ENCODE measurements around the gene TSGA10.
"Not testable (repeated sequence)": the region's sequence is repeated elsewhere in the genome, so short reads cannot be mapped to it uniquely, and the experiment has no call there.

TSGA10 gene

GRCh38 chr2:99000708-99001107 is 154.0 kb downstream of the TSGA10 start (continued):
- TF ChIP-seq ZBTB1 (tag by site-specific recombination; IDR thresholded peaks at IDR 0.05): no peak
- no peak for TF ChIP-seq KLF1 (tag by site-specific recombination; IDR thresholded peaks at IDR 0.05)
- no peak for TF ChIP-seq AEBP2 (tag by site-specific recombination; IDR thresholded peaks at IDR 0.05; ENCODE audit: borderline replicate concordance)
- TF ChIP-seq ZNF394 (tag by site-specific recombination; IDR thresholded peaks at IDR 0.05; ENCODE audit: borderline replicate concordance): no peak

- H3K4me3 ChIP-seq (ENCODE audit: low read depth, low read length); H3K4me1 ChIP-seq (ENCODE audit: control insufficient read depth, insufficient read depth, low read length); H3K27ac ChIP-seq (ENCODE audit: extremely low read depth, low read depth, low read length); H3K9me3 ChIP-seq (ENCODE audit: control insufficient read depth, insufficient read depth, low read depth, low read length); CTCF ChIA-PET; POLR2A ChIA-PET; H3K36me3 ChIP-seq (ENCODE audit: control insufficient read depth in 2 of 2, insufficient read depth in 1 of 2, low read length in 2 of 2): not testable (repeated sequence)
Measured at GRCh38 chr2:98988695-98989094, 166.0 kb downstream of the TSGA10 start.

- POLR2A ChIA-PET: no interaction called here
- CTCF ChIA-PET: interaction anchor here (0.6 kb wide), 1 partner anchor 99 kb away, joined by 4 read pairs; no protein-coding TSS in a partner anchor
- no peak overlapping the region for H3K4me3 ChIP-seq (ENCODE audit: low read depth, low read length)
- no peaks in the 10 kb centered on the region for H3K9me3 ChIP-seq (ENCODE audit: control insufficient read depth, insufficient read depth, low read depth, low read length)
- H3K4me1 ChIP-seq (ENCODE audit: control insufficient read depth, insufficient read depth, low read length): no peaks in the 10 kb centered on the region
- no peak overlapping the region for H3K27ac ChIP-seq (ENCODE audit: extremely low read depth, low read depth, low read length)
- no peaks in the 10 kb centered on the region for H3K36me3 ChIP-seq (ENCODE audit: control insufficient read depth in 2 of 2, insufficient read depth in 1 of 2, low read length in 2 of 2)
- no peak for TF ChIP-seq ZNF157 (tag by site-specific recombination; IDR thresholded peaks at IDR 0.05)
- no peak for TF ChIP-seq PBX3 (CRISPR knock-in tag; IDR thresholded peaks at IDR 0.05)
- TF ChIP-seq KLF10 (tag by site-specific recombination; IDR thresholded peaks at IDR 0.05): no peak
- TF ChIP-seq ZBTB44 (tag by site-specific recombination; IDR thresholded peaks at IDR 0.05): no peak
- no peak for TF ChIP-seq ZNF624 (tag by site-specific recombination; IDR thresholded peaks at IDR 0.05)
- no peak for TF ChIP-seq ZNF600 (tag by site-specific recombination; IDR thresholded peaks at IDR 0.05)
- TF ChIP-seq PRDM1 (tag by site-specific recombination; IDR thresholded peaks at IDR 0.05): no peak
- TF ChIP-seq KLF7 (tag by site-specific recombination; IDR thresholded peaks at IDR 0.05; ENCODE audit: borderline replicate concordance): no peak
- TF ChIP-seq PRDM2 (tag by site-specific recombination; IDR thresholded peaks at IDR 0.05; ENCODE audit: borderline replicate concordance): no peak
- no peak for TF ChIP-seq ZNF274 (IDR thresholded peaks at IDR 0.05; ENCODE audit: low read length)
- TF ChIP-seq ZNF274 (tag by site-specific recombination; IDR thresholded peaks at IDR 0.05; ENCODE audit: borderline replicate concordance): no peak
- TF ChIP-seq ZNF155 (tag by site-specific recombination; IDR thresholded peaks at IDR 0.05): no peak
- no peak for TF ChIP-seq ZBTB49 (tag by site-specific recombination; IDR thresholded peaks at IDR 0.05; ENCODE audit: low read depth)
- no peak for TF ChIP-seq HOXA7 (CRISPR knock-in tag; IDR thresholded peaks at IDR 0.05; ENCODE audit: borderline replicate concordance)
- no peak for TF ChIP-seq ZBTB1 (tag by site-specific recombination; IDR thresholded peaks at IDR 0.05)
- TF ChIP-seq GLI2 (tag by site-specific recombination; IDR thresholded peaks at IDR 0.05; ENCODE audit: borderline replicate concordance, low read depth): no peak
Measured at GRCh38 chr2:98985905-98986666, 168.7 kb downstream of the TSGA10 start.
